Measurements from ENCODE around the gene FREM2.

The FREM2 gene, protein sequence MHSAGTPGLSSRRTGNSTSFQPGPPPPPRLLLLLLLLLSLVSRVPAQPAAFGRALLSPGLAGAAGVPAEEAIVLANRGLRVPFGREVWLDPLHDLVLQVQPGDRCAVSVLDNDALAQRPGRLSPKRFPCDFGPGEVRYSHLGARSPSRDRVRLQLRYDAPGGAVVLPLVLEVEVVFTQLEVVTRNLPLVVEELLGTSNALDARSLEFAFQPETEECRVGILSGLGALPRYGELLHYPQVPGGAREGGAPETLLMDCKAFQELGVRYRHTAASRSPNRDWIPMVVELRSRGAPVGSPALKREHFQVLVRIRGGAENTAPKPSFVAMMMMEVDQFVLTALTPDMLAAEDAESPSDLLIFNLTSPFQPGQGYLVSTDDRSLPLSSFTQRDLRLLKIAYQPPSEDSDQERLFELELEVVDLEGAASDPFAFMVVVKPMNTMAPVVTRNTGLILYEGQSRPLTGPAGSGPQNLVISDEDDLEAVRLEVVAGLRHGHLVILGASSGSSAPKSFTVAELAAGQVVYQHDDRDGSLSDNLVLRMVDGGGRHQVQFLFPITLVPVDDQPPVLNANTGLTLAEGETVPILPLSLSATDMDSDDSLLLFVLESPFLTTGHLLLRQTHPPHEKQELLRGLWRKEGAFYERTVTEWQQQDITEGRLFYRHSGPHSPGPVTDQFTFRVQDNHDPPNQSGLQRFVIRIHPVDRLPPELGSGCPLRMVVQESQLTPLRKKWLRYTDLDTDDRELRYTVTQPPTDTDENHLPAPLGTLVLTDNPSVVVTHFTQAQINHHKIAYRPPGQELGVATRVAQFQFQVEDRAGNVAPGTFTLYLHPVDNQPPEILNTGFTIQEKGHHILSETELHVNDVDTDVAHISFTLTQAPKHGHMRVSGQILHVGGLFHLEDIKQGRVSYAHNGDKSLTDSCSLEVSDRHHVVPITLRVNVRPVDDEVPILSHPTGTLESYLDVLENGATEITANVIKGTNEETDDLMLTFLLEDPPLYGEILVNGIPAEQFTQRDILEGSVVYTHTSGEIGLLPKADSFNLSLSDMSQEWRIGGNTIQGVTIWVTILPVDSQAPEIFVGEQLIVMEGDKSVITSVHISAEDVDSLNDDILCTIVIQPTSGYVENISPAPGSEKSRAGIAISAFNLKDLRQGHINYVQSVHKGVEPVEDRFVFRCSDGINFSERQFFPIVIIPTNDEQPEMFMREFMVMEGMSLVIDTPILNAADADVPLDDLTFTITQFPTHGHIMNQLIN (N-terminal part only)

GRCh38 chr13:38686577-38687245 is at the start of gene FREM2:
Gene FREM2, plus strand, starts transcription at chr13:38687077. Its CDS starts 268 bp downstream, at chr13:38687345.
- Mint-ChIP-seq H3K36me3 (ENCODE audit: low read depth) (no peaks in the 10 kb centered on the region), H3K9me3 (no peaks in the 10 kb centered on the region), H3K27me3 (ENCODE audit: low read depth) (peaks cover 19% of the 10 kb centered on the region), H3K4me3 (no peak within 1 kb of the TSS), H3K4me1 (ENCODE audit: low read depth) (no peaks in the 10 kb centered on the region), H3K27ac (no peak within 1 kb of the TSS)
- no peak for DNase-seq (ENCODE audit: low spot score)

DNA sequence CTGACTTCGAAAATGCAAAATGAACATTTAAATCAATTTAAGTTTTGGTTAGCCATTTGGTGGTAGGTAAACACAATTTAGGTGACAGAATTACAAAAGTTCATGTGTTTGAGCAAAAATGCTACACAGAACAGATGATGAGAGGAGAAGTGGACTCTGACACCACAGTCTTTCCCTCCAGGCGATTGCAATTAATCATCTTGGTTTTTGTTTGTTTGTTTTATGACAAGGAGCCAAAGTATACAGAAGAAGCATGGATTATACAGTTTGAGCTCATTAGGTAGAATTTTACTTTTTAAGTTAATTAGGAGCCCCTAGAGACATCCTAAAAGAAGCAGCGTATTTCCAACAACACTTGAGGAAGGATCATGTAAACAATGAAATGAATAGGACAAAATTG is 49.3 kb upstream of the FREM2 start:
- no peaks in the 10 kb centered on the region for H3K27me3 Mint-ChIP-seq (ENCODE audit: low read depth)
- H3K36me3 Mint-ChIP-seq (ENCODE audit: low read depth) = no peaks in the 10 kb centered on the region
- H3K9me3 Mint-ChIP-seq = no peaks in the 10 kb centered on the region
- no peak for DNase-seq (ENCODE audit: low spot score)
- no peaks in the 10 kb centered on the region for H3K4me1 Mint-ChIP-seq (ENCODE audit: low read depth)
- H3K4me3 Mint-ChIP-seq = no peak overlapping the region
- H3K27ac Mint-ChIP-seq = no peak overlapping the region

GRCh38 chr13:38641164-38641948 is 45.5 kb upstream of the FREM2 start:
- Mint-ChIP-seq H3K27me3 (ENCODE audit: low read depth) (no peaks in the 10 kb centered on the region), H3K9me3 (no peaks in the 10 kb centered on the region), H3K27ac (no peak overlapping the region), H3K4me3 (no peak overlapping the region), H3K4me1 (ENCODE audit: low read depth) (no peaks in the 10 kb centered on the region), H3K36me3 (ENCODE audit: low read depth) (no peaks in the 10 kb centered on the region)
- no peak for DNase-seq (ENCODE audit: low spot score)

DNA sequence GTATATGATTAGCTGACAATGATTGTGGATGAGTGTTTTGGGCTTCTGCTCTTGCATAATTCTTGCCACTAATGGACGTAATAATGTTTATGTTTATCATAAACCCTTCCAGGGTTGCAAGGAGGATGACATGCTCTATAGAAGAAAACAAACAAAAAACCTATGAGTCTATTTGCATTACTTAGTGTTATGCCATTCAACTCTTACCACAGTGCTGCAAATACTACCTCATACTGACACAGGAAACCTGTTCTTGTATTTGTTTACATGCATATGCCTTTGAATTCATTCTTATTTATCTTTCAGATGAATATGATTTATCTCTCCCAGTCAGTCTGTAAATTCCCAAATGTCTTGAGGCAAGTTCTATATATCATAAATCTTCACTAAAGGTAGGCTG is 39.6 kb upstream of the FREM2 start:
- Mint-ChIP-seq H3K27me3 (ENCODE audit: low read depth) (peaks cover 2% of the 10 kb centered on the region), H3K4me3 (no peak overlapping the region), H3K36me3 (ENCODE audit: low read depth) (no peaks in the 10 kb centered on the region), H3K27ac (no peak overlapping the region), H3K4me1 (ENCODE audit: low read depth) (no peaks in the 10 kb centered on the region), H3K9me3 (no peaks in the 10 kb centered on the region)
- no peak for DNase-seq (ENCODE audit: low spot score)

- Mint-ChIP-seq H3K4me1 (ENCODE audit: low read depth) (no peaks in the 10 kb centered on the region), H3K36me3 (ENCODE audit: low read depth) (no peaks in the 10 kb centered on the region), H3K27ac (no peak overlapping the region), H3K4me3 (no peak overlapping the region), H3K9me3 (no peaks in the 10 kb centered on the region), H3K27me3 (ENCODE audit: low read depth) (peaks cover 2% of the 10 kb centered on the region)
- no peak for DNase-seq (ENCODE audit: low spot score)
Observed at GRCh38 chr13:38648912-38649311, 38.0 kb upstream of the FREM2 start.

- Mint-ChIP-seq H3K9me3 (no peaks in the 10 kb centered on the region), H3K4me3 (no peak overlapping the region), H3K36me3 (ENCODE audit: low read depth) (no peaks in the 10 kb centered on the region), H3K4me1 (ENCODE audit: low read depth) (no peaks in the 10 kb centered on the region), H3K27me3 (ENCODE audit: low read depth) (no peaks in the 10 kb centered on the region), H3K27ac (no peak overlapping the region)
- DNase-seq (ENCODE audit: low spot score) = no peak
Observed at GRCh38 chr13:38656699-38657098, 30.2 kb upstream of the FREM2 start.

DNA sequence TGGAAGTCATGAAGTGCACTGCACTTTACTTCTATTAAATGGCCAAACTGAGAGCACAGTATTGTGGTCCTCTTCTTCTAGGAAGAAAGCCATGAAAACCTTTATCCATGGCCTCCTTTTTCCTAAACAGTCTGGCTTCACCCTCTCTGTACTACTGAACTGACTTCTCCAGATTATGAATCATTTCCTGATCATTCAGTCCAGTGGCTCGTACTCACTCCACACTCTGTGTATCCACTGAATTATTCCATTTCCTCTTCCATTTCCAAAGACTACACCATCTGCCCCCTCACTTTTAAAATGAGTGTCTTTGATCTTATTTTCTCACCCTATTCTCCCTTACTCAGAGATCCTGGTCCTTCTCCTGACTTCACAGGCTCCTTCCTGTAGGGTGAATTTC is 29.7 kb upstream of the FREM2 start:
- no peak for DNase-seq (ENCODE audit: low spot score)
- Mint-ChIP-seq H3K9me3 (no peaks in the 10 kb centered on the region), H3K4me1 (ENCODE audit: low read depth) (no peaks in the 10 kb centered on the region), H3K27me3 (ENCODE audit: low read depth) (no peaks in the 10 kb centered on the region), H3K36me3 (ENCODE audit: low read depth) (no peaks in the 10 kb centered on the region), H3K27ac (no peak overlapping the region), H3K4me3 (no peak overlapping the region)

DNA sequence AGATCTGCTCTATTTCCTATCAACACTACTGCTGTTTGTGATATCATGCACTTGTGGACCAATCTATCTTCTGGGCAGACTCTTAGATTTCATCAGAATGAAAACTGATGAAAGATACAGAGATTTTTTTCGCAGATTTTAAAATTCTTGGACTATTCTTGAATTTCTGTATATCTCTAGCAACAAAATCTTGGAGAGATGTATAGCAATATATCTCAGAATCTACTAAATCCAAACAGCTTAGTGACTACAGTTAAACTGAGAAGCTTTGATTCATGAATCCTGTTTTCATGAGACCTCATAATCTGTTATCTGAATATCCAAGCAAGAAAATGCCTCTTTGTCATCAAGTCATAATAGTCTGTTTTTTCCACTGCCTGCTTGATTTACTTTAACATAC is 28.0 kb upstream of the FREM2 start:
- H3K4me3 Mint-ChIP-seq = no peak overlapping the region
- DNase-seq (ENCODE audit: low spot score) = no peak
- H3K36me3 Mint-ChIP-seq (ENCODE audit: low read depth) = no peaks in the 10 kb centered on the region
- no peaks in the 10 kb centered on the region for H3K4me1 Mint-ChIP-seq (ENCODE audit: low read depth)
- no peak overlapping the region for H3K27ac Mint-ChIP-seq
- H3K9me3 Mint-ChIP-seq = no peaks in the 10 kb centered on the region
- no peaks in the 10 kb centered on the region for H3K27me3 Mint-ChIP-seq (ENCODE audit: low read depth)

- no peak for DNase-seq (ENCODE audit: low spot score)
- H3K36me3 Mint-ChIP-seq (ENCODE audit: low read depth) = no peaks in the 10 kb centered on the region
- no peak overlapping the region for H3K27ac Mint-ChIP-seq
- no peaks in the 10 kb centered on the region for H3K27me3 Mint-ChIP-seq (ENCODE audit: low read depth)
- no peaks in the 10 kb centered on the region for H3K9me3 Mint-ChIP-seq
- H3K4me3 Mint-ChIP-seq = no peak overlapping the region
- H3K4me1 Mint-ChIP-seq (ENCODE audit: low read depth) = no peaks in the 10 kb centered on the region
Observed at GRCh38 chr13:38661010-38661675, 25.7 kb upstream of the FREM2 start.

GRCh38 chr13:38662362-38662761 is 24.5 kb upstream of the FREM2 start:
- Mint-ChIP-seq H3K4me3 (no peak overlapping the region), H3K36me3 (ENCODE audit: low read depth) (no peaks in the 10 kb centered on the region), H3K9me3 (no peaks in the 10 kb centered on the region), H3K4me1 (ENCODE audit: low read depth) (no peaks in the 10 kb centered on the region), H3K27ac (no peak overlapping the region), H3K27me3 (ENCODE audit: low read depth) (no peaks in the 10 kb centered on the region)
- DNase-seq (ENCODE audit: low spot score) = no peak

- DNase-seq (ENCODE audit: low spot score) = no peak
- Mint-ChIP-seq H3K9me3 (no peaks in the 10 kb centered on the region), H3K27me3 (ENCODE audit: low read depth) (no peaks in the 10 kb centered on the region), H3K4me1 (ENCODE audit: low read depth) (no peaks in the 10 kb centered on the region), H3K36me3 (ENCODE audit: low read depth) (no peaks in the 10 kb centered on the region), H3K4me3 (no peak overlapping the region), H3K27ac (no peak overlapping the region)
Observed at GRCh38 chr13:38664906-38665305, 22.0 kb upstream of the FREM2 start.

DNA sequence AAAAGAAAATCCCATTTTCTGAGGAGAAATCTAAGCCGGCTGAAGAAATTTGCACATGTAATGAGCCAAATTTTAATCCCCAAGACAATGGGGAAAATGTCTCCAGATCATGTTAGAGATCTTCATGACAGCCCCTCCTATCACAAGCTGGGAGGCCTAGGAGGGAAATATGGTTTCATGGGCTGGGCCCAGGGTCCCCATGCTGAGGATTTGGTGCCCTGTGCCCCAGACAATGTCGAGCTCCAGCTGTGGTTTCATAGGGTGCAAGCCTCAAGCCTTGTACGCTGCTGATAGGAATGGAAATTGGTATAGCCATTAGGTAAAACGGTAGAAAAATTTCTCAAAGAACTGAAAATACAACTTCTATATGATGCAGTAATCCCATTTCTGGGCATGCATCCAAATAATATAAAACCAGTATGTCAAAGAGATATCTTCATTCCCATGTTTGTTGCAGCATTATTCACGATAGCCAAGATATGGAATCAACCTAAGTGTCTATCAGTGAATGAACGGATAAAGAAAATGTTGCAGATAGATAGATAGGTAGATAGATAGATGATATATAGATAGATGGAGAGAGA is 19.3 kb upstream of the FREM2 start:
- Mint-ChIP-seq H3K4me3 (no peak overlapping the region), H3K9me3 (no peaks in the 10 kb centered on the region), H3K36me3 (ENCODE audit: low read depth) (no peaks in the 10 kb centered on the region), H3K27me3 (ENCODE audit: low read depth) (no peaks in the 10 kb centered on the region), H3K27ac (no peak overlapping the region), H3K4me1 (ENCODE audit: low read depth) (no peaks in the 10 kb centered on the region)
- no peak for DNase-seq (ENCODE audit: low spot score)
